Neural cell (in vitro differentiated cells): ENCODE results near the gene CTSE.

Experiments
- EZH2 ChIP-seq: fragments of 200-600, 300-800 bp; shearing (Covaris generic), sonication (generic); IDR thresholded peaks from 2 replicates; pipeline ENCODE4 v1.6.1; 2014; ENCODE audit warnings: antibody characterized with exemption, low read length, borderline replicate concordance, mild to moderate bottlenecking; ENCODE audit not compliant: insufficient read depth, poor library complexity, severe bottlenecking
- MXI1 ChIP-seq: fragments of 450-650 bp; conservative IDR thresholded peaks from 2 replicates; pipeline ENCODE4 v1.6.1; 2014; ENCODE audit warnings: antibody characterized with exemption, mild to moderate bottlenecking; ENCODE audit not compliant: poor library complexity, severe bottlenecking
- POLR2AphosphoS5 ChIP-seq: IDR thresholded peaks from 2 replicates; pipeline ENCODE4 v1.6.1; 2012
- TAF1 ChIP-seq: IDR thresholded peaks from 2 replicates; pipeline ENCODE4 v1.6.1; 2012; ENCODE audit warnings: low read depth
- TF ChIP-seq, protein P1 (sequence below): fragments of 450-650 bp; IDR thresholded peaks from 2 replicates; pipeline ENCODE4 v1.5.1; 2014; ENCODE audit warnings: antibody characterized with exemption, mild to moderate bottlenecking, moderate library complexity; ENCODE audit not compliant: poor library complexity, severe bottlenecking

DNA sequence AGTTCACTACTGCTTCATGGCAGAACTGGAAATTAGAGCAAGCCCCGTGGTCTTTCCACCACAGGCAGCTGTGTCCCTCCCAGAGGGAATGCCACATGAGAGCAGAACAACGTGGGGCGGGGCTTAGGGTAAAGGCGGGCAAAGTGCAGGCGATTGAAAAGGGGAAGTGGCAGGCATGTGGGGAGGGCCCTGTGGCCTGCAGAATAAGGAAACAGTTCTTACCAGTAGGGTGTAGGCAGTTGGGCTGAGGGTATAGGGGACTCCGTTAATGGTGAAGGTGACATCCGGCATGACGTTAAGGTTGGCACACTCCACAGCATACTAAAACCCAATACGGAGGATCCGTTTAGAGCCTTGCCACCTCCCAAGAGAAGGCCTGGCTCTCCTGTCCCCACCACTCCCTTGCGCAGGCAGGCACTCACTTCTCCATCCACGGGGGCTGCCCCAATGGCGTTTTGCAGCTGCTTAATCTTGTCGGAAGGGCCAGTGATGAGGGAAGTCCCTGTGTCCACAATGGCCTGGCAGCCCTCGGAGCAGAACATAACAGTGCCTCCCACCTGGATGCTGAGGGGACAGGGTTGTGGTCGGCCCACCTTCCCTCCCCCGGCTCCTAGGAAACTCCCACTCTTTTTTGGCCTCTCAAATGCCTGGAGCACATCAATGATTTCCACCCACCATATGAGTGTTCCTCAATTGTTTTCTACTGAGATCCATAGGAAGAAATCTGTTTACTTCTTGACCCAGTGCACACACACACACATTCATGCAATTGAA, 11.4 kb downstream of the CTSE start:
- TF ChIP-seq, protein P1, sequence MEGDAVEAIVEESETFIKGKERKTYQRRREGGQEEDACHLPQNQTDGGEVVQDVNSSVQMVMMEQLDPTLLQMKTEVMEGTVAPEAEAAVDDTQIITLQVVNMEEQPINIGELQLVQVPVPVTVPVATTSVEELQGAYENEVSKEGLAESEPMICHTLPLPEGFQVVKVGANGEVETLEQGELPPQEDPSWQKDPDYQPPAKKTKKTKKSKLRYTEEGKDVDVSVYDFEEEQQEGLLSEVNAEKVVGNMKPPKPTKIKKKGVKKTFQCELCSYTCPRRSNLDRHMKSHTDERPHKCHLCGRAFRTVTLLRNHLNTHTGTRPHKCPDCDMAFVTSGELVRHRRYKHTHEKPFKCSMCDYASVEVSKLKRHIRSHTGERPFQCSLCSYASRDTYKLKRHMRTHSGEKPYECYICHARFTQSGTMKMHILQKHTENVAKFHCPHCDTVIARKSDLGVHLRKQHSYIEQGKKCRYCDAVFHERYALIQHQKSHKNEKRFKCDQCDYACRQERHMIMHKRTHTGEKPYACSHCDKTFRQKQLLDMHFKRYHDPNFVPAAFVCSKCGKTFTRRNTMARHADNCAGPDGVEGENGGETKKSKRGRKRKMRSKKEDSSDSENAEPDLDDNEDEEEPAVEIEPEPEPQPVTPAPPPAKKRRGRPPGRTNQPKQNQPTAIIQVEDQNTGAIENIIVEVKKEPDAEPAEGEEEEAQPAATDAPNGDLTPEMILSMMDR: no peak
- no peak for TF ChIP-seq MXI1
- TF ChIP-seq POLR2AphosphoS5: no peak
- TF ChIP-seq EZH2: no peak
- no peak for TF ChIP-seq TAF1
